KBM-7 (cell line): ENCODE results near the gene SDSL.

Experiments
- DNase-seq: peaks from one replicate; pipeline ENCODE4 v3.0.0-alpha.2; 2015
- in situ Hi-C: fragments of 300-500 bp; cut with MboI; formaldehyde crosslinking; loops from 2 replicates; pipeline ENCODE4 v1.14.3; 2020; ENCODE audit warnings: low sequenced_read_pairs, low pct_unique_long_range_greater_than_20kb, mixed read lengths

Gene SDSL

DNA sequence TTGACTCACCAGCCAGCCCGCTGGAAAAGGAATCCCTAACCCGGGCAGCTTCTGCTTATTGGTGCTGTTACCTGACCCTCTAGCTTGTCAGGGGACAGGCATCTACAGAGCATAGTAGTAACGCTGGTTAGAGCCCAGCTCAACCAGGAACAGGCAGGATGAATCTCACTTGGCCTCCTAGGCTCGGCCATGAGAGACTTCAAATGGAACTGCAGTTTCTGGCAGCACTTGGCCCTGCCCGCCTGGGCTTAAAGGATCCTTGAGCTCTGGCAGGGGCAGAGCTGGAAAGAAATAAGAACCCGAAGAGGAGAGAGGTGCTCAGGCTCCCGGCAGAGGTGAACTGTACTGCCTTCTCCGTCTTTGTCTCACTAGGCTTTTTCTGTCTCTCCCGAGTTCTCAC is 51.8 kb downstream of the SDSL start:
- in situ Hi-C loops: loop anchor here (25.0 kb wide), 1 partner anchor 438 kb away; no protein-coding TSS in a partner anchor
- no peak for DNase-seq

- in situ Hi-C loops: loop anchor here (25.0 kb wide), 1 partner anchor 437 kb away; no protein-coding TSS in a partner anchor
Measured at GRCh38 chr12:113474635-113475436, 52.7 kb downstream of the SDSL start.

GRCh38 chr12:113475451-113476175 is 53.4 kb downstream of the SDSL start:
- in situ Hi-C loops: no loop called here
- DNase-seq: no peak

More at GRCh38 chr12:113474635-113475436, 52.7 kb downstream of the SDSL start:
- no peak for DNase-seq

DNA sequence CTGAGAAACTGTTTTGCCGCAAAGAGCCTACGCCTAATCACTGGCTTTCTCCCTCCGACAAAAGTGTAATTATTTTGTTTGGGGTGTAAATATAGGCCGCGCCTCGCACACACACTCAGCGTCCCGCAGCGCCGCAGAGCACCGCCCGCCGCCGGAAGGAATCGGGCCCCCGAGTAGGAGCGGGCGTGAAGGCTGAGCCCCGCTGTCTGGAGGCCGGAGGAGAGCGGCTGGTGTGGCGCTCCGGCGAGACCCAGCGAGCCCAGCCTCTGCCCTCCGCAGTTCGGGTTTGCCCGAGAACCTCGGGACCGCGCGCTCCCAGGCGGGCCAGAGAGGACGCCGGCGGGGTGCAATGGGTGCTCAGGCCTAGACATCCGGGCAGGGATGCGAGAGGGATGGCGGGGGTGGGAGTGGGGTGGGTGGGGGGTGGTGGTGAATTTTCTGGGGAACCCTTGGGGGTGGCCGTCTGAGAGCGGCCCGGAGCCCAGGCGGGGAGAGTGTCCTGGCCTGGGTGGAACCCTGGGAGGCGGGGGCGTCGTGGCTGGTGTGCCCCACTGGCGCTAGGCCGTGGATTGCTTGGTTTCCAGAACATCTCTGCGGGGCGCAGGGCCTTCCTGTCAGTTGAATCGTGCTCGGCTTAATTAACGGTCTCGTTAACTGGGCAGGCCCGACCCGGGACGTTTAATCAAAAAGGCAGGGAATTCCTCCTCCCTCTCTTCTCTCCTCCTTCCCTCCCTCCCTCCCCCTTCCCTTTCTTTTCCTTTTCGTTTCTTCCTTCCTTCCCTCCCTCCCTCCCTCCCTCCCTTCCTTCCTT is 54.2 kb downstream of the SDSL start:
- in situ Hi-C loops: no loop called here
- no peak for DNase-seq

DNA sequence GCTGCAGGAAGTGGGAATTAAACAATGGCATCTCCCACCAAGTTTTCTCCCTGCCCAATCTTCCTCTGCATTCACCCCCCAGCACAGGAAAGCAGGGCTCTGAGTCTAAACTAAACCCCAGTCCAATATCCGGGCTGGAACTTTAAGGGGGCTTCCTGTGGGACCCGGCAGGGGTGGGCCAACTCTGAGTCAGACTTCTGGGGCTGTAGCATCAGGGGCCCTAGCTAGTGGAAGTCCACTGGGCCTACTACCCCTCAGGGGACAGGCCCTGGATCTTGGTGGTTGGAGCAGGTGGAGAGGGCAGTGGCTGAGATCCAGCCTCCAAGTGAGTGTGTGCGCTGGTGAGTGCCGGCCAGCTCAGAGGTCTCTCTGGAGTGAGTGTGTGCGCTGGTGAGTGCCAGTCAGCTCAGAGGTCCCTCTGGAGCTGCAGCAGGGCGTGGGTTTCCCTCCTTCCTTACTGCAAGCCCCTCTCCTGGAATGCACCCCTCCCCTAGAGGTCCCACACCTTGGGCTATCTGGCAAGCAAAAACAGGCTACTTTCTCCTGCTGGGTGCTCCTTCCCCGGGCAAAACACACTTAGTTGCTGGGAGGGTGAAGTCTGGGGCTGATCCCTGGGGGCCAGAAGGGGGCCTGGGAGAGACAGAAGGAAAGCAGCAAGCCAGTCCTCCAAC is 55.1 kb downstream of the SDSL start:
- in situ Hi-C loops: no loop called here
- DNase-seq: no peak

- in situ Hi-C loops: no loop called here
Measured at GRCh38 chr12:113477842-113478215, 55.6 kb downstream of the SDSL start.

DNA sequence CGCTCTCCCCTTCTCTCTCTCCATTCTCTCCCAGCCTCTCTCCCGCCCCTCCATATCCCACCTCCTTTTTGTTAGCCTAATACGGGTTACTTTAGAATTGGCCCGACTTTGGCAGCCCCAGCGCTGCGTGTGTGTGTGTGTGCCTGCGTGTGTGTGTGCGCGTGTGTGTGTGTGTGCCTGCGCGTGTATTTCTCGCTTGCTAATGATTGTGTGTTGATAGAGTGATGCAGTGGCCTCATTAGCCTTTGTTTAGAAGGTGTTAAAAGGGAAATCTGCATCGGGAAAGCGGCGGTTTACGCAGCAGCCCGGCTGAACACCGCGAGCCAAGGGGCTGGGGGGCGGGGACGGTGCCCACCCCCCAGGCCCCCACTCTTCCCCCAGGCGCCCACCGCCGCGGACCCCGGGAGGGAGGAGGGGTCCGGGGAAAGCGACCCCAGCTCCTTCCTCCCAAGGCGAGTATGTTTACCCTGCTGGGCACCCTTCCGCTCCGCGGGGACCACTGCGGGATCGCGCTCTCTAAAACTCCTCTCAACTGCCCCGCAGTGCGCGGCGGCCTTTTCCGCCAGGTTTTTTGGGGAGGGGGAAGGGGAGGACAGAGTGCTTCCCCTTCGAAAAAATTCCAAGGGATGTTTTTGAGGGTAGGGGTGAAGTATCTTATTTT is 56.3 kb downstream of the SDSL start:
- in situ Hi-C loops: no loop called here
- no peak for DNase-seq

More at GRCh38 chr12:113477842-113478215, 55.6 kb downstream of the SDSL start:
- no peak for DNase-seq

GRCh38 chr12:113479216-113479589 is 57.0 kb downstream of the SDSL start:
- no peak for DNase-seq
- in situ Hi-C loops: no loop called here

DNA sequence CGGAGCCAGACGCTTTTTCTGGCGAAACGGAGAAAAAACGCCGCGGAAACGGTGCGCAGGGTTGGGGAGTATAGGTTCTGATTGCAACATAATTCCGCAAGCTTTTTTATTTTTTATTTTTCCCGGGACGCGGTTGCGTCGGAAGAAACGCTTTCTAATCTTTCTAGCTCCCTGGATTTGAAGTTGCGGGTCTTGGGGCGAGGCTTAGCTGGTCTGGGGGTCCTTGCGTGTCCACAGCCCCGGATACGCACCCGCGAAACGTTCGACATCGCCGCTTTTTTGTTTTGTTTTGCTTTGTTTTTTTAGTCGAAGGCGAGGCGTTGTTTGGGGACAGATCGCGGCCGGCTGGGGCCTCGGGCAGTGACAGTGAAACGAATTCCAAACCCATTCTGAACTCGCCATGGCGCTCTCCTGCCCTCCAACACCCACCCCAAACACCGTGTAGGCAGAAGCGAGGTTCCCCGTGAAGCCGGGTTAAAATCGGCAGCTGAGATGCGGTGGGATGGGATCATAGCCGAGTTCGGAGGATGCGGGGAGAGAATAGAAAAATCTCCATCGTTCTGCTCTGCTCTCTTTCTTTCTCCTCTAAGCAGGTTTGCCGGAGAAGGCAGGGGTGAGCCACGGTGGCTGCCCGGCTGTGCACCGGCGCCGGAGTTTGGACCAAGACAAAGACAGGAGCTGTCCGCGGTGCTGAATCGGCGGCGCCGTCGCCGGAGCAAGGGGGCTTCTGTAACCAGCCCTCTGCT is 57.6 kb downstream of the SDSL start:
- peak; percentile 40 for DNase-seq
- in situ Hi-C loops: no loop called here

DNA sequence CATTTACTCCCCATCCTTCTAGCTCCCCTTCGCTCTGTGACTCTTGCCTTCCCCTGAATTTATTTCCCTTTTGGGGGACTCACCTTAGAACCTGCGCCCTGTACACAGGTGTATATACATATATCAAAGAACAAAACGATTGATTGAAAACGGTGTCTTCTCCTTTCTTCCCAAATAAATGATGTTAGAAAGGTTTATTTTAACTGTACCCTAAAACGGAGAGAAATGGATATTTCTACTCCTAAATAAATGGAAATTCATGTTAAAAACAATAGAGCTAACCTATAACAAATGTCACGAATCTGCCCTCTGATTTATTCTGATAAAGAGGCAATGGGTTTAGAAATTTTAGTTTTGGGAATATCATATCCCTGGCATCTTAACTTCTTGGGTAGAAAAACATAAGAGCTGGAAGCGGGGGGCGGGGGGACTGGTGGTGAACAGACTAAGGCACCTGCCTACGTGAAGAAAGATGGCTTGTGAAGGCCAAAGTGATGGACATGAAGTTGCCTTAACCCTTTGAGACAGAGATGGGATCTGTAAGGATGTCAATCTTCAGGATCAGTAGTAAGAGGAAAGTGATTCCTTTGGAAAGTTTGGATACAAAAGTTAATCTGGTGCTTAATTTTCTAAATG is 58.3 kb downstream of the SDSL start:
- DNase-seq: no peak
- in situ Hi-C loops: no loop called here

DNA sequence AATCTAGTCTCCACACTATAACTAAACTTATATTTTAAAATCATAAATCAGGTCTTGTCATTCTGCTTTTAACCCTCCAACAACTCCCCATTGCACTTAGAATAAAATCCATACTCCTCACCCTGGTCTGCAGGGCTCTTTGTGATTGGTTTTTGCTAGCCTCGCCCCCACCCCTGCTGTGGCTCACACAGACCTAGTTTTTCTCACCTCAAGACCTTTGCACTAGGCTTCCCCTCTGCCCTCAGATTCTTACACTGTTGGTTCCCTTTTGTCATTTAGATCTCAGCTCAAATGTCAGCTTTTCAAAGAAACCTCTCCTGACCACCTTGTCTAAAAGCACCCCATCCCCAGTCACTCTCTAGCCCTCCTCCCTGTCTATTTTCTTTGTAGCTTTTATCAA is 60.2 kb downstream of the SDSL start:
- in situ Hi-C loops: no loop called here
- DNase-seq: no peak

DNA sequence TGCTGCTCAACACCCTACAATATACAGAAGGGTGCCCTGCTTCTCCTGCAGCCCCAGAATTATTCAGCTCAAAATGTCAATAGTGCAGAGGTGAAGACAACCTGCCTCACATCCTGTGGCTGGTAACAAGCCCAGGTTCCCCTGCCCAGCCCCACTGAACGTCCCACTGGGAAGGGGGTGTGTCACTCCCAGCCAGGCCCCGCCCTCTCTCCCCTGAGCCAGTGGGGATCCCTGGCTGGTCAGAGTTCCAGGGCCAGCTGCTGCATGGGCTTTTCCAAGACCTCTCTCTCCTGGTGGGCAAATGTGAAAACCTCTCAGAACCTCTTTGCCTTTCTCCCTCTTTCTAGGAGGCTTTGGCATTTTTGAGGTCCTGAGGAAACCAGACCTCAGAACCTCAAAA is 63.1 kb downstream of the SDSL start:
- no peak for DNase-seq
- in situ Hi-C loops: no loop called here

- DNase-seq: no peak
- in situ Hi-C loops: no loop called here
Measured at GRCh38 chr12:113486722-113487121, 64.5 kb downstream of the SDSL start.
